ENCODE results near the gene ZNF652. TPM values are rescaled to one million over a fixed set of nuclear protein-coding genes. Genes with fewer than 3 reads are reported as not detected.

ZNF652 gene
- total and polyA plus RNA-seq, 2 donors, result 17.8 to 32.0 TPM

- H3K4me1 ChIP-seq (ENCODE audit: control insufficient read depth in 2 of 2, insufficient read depth in 2 of 2, low read length in 2 of 2), result peaks cover 18 to 33% of the 10 kb centered on the region in 2 donors
- 98% methylated on average over 2 of the region's 2 CpGs for WGBS
- H3K27ac ChIP-seq (ENCODE audit: low read depth in 1 of 2, low read length in 1 of 2), result no peak overlapping the region
- no peaks in the 10 kb centered on the region for H3K9me3 ChIP-seq (ENCODE audit: control insufficient read depth in 2 of 2, insufficient read depth in 1 of 2, low read length in 1 of 2)
- H3K27me3 ChIP-seq (ENCODE audit: control insufficient read depth in 2 of 2, insufficient read depth in 1 of 2, low read length in 1 of 2), result no peaks in the 10 kb centered on the region
- H3K4me3 ChIP-seq (ENCODE audit: low read length in 2 of 2), result no peak overlapping the region
- no peaks in the 10 kb centered on the region for H3K36me3 ChIP-seq (ENCODE audit: control insufficient read depth in 2 of 2, insufficient read depth in 2 of 2, low read length in 1 of 2)
- no peak for DNase-seq (ENCODE audit: low read depth in 6 of 9, low spot score in 9 of 9)
Observed at GRCh38 chr17:49364119-49364518, 2.1 kb upstream of the ZNF652 start.

DNA sequence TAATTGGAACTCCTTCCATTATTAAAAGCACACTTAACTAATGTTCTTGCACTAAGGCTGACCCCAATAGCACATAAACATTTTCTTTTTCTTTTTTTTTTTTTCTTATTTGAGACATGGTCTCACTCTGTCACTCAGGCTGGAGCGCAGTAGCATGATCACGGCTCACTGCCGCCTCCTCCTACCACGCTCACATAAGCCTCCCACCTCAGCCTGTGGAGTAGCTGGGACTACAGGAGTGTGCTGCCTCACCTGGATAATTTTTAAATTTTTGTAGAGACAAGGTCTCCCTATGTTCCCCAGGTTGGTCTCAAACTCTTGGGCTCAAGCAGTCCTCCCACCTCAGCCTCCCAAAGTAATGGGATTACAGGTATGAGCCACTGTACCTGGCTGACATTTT, 1.2 kb upstream of the ZNF652 start:
- H3K27me3 ChIP-seq (ENCODE audit: control insufficient read depth in 2 of 2, insufficient read depth in 1 of 2, low read length in 1 of 2), result no peaks in the 10 kb centered on the region
- no peak overlapping the region for H3K4me3 ChIP-seq (ENCODE audit: low read length in 2 of 2)
- 99% methylated on average over 4 of the region's 4 CpGs for WGBS
- peaks cover 22 to 36% of the 10 kb centered on the region in 2 donors for H3K4me1 ChIP-seq (ENCODE audit: control insufficient read depth in 2 of 2, insufficient read depth in 2 of 2, low read length in 2 of 2)
- no peaks in the 10 kb centered on the region for H3K36me3 ChIP-seq (ENCODE audit: control insufficient read depth in 2 of 2, insufficient read depth in 2 of 2, low read length in 1 of 2)
- no peaks in the 10 kb centered on the region for H3K9me3 ChIP-seq (ENCODE audit: control insufficient read depth in 2 of 2, insufficient read depth in 1 of 2, low read length in 1 of 2)
- no peak overlapping the region for H3K27ac ChIP-seq (ENCODE audit: low read depth in 1 of 2, low read length in 1 of 2)
- no peak for DNase-seq (ENCODE audit: low read depth in 6 of 9, low spot score in 9 of 9)

DNA sequence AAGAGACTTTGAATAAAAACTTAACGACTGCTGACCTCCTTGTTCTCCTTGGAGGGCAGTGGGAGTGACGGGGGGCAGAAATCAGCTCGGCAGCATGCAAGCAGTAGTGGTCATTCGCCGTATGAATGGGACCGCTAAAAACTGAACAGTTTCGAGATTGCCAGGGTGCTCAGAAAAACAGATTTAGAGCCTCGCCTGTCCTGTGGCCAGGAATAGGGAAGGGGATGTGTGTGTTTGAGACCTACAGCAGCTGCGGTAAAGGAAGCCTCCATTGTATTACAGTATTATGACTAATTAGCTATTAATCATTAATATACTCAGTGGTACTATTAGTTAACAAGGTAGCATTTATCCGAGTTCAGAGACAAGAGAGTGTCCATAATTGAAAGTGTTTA, 670 bp upstream of the ZNF652 start:
- Histone ChIP-seq H3K27me3 (ENCODE audit: control insufficient read depth in 2 of 2, insufficient read depth in 1 of 2, low read length in 1 of 2) (no peaks in the 10 kb centered on the region), H3K4me3 (ENCODE audit: low read length in 2 of 2) (peak overlapping the region; percentile 31 to 75), H3K36me3 (ENCODE audit: control insufficient read depth in 2 of 2, insufficient read depth in 2 of 2, low read length in 1 of 2) (peaks cover 0 to 1% of the 10 kb centered on the region in 2 donors), H3K4me1 (ENCODE audit: control insufficient read depth in 2 of 2, insufficient read depth in 2 of 2, low read length in 2 of 2) (peaks cover 27 to 41% of the 10 kb centered on the region in 2 donors), H3K27ac (ENCODE audit: low read depth in 1 of 2, low read length in 1 of 2) (peak overlapping the region; percentile 27 to 95), H3K9me3 (ENCODE audit: control insufficient read depth in 2 of 2, insufficient read depth in 1 of 2, low read length in 1 of 2) (no peaks in the 10 kb centered on the region)
- WGBS, result 38% methylated on average over 10 of the region's 10 CpGs
- DNase-seq (ENCODE audit: low read depth in 6 of 9, low spot score in 9 of 9), result no peak

DNA sequence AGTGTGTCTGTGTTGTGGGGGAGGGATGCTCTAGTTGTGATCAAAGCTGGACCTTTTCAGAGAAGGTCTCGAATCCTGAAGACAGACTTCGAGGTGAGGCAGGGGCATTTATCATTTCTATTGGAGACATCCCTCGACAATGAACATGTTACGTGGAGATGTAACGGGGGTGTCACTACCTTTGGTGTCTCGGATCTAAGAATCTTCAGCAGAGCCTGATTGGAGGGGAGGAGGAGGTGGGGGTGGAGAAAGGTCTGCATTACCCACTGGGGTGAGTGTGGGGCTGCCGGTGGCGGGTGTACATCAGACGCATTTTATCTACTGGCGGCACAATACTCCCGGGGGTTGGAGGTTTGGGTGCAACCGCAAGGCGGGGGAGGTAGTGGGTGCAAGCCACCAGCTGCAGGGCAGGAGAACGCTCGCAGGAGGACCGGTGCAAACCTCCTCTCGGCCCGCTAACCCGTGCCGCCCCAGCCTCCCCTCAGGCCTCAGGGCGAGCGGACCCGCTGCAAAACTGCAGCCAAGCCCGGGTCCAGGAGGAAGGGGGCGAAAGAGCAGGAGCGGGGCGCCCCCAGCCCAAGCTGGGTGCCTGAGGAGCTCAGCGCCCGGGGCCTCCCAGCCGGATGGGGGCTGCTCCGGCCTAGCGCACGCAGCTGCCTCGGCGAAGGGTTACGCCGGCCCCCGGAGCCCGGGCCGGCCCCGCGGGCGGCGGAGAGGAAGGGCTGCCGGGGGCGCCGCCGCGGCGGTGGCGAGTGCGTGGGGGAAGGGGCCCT, 735 bp downstream of the ZNF652 start:
- H3K36me3 ChIP-seq (ENCODE audit: control insufficient read depth in 2 of 2, insufficient read depth in 2 of 2, low read length in 1 of 2), result peaks cover 0 to 2% of the 10 kb centered on the region in 2 donors
- H3K27ac ChIP-seq (ENCODE audit: low read depth in 1 of 2, low read length in 1 of 2), result peak overlapping the region; percentile 95 to 99
- peaks cover 30 to 45% of the 10 kb centered on the region in 2 donors for H3K4me1 ChIP-seq (ENCODE audit: control insufficient read depth in 2 of 2, insufficient read depth in 2 of 2, low read length in 2 of 2)
- H3K4me3 ChIP-seq (ENCODE audit: low read length in 2 of 2), result peak overlapping the region; percentile 75 to 87
- peak; percentile 78 to 95 (median 90) for DNase-seq (ENCODE audit: low read depth in 6 of 9, low spot score in 9 of 9)
- H3K27me3 ChIP-seq (ENCODE audit: control insufficient read depth in 2 of 2, insufficient read depth in 1 of 2, low read length in 1 of 2), result no peaks in the 10 kb centered on the region
- WGBS, result under 1% methylated on average over 52 of the region's 52 CpGs
- H3K9me3 ChIP-seq (ENCODE audit: control insufficient read depth in 2 of 2, insufficient read depth in 1 of 2, low read length in 1 of 2), result no peaks in the 10 kb centered on the region

- 2% methylated on average over 8 of the region's 8 CpGs for WGBS
- peak overlapping the region; percentile 95 to 99 for H3K27ac ChIP-seq (ENCODE audit: low read depth in 1 of 2, low read length in 1 of 2)
- DNase-seq (ENCODE audit: low read depth in 6 of 9, low spot score in 9 of 9), result no peak
Observed at GRCh38 chr17:49360796-49361128, 1.3 kb downstream of the ZNF652 start.

DNA sequence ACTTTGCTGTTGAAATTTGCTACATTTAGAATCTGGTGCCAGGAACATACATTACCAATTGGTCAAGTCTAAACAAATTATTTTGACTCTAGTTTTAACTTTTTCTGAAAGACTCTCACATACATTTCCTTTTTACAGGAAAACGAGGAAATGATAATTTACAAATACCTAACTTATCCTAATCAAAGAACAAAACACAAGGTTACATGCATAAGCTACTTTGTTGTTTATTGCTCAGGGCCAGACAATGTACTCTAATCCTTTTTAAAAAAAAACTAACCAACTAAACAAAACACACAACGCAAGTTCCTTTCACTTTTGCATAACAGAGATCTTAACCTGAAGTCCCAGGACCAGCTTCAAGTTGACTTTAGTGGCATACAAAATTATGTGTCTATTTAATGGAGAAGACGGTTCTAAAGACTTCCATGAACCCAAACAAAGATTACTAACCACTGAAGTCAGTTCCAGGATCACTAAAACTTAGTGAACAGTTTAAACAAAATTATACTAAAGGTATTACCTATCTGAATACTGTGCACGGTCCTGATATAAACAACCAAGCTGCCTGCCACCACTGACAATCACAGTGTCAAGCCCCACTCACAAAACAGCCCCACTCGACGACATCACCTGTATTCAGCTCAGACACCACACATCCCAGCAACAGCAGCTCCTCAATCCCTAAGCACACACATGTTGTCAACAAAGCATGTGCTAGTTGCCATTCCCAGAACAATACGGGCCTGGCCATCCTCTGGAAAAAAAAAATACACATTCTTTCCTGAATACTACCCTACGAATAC, 1.9 kb downstream of the ZNF652 start:
- WGBS, result 16% methylated on average over 8 of the region's 8 CpGs
- Histone ChIP-seq H3K9me3 (ENCODE audit: control insufficient read depth in 2 of 2, insufficient read depth in 1 of 2, low read length in 1 of 2) (no peaks in the 10 kb centered on the region), H3K27me3 (ENCODE audit: control insufficient read depth in 2 of 2, insufficient read depth in 1 of 2, low read length in 1 of 2) (no peaks in the 10 kb centered on the region), H3K36me3 (ENCODE audit: control insufficient read depth in 2 of 2, insufficient read depth in 2 of 2, low read length in 1 of 2) (peaks cover 0 to 2% of the 10 kb centered on the region in 2 donors), H3K4me1 (ENCODE audit: control insufficient read depth in 2 of 2, insufficient read depth in 2 of 2, low read length in 2 of 2) (peaks cover 26 to 34% of the 10 kb centered on the region in 2 donors), H3K27ac (ENCODE audit: low read depth in 1 of 2, low read length in 1 of 2) (peak overlapping the region; percentile 95 to 99), H3K4me3 (ENCODE audit: low read length in 2 of 2) (peak overlapping the region; percentile 75 to 87)
- DNase-seq (ENCODE audit: low read depth in 6 of 9, low spot score in 9 of 9), result peak in 4 of 9 donors; percentile 19 to 50 (median 28)

More at GRCh38 chr17:49360796-49361128, 1.3 kb downstream of the ZNF652 start:
- H3K27me3 ChIP-seq (ENCODE audit: control insufficient read depth in 2 of 2, insufficient read depth in 1 of 2, low read length in 1 of 2), result no peaks in the 10 kb centered on the region
- peaks cover 0 to 2% of the 10 kb centered on the region in 2 donors for H3K36me3 ChIP-seq (ENCODE audit: control insufficient read depth in 2 of 2, insufficient read depth in 2 of 2, low read length in 1 of 2)
- peaks cover 29 to 40% of the 10 kb centered on the region in 2 donors for H3K4me1 ChIP-seq (ENCODE audit: control insufficient read depth in 2 of 2, insufficient read depth in 2 of 2, low read length in 2 of 2)
- no peaks in the 10 kb centered on the region for H3K9me3 ChIP-seq (ENCODE audit: control insufficient read depth in 2 of 2, insufficient read depth in 1 of 2, low read length in 1 of 2)
- peak overlapping the region; percentile 75 to 87 for H3K4me3 ChIP-seq (ENCODE audit: low read length in 2 of 2)

- peak in 6 of 9 donors; percentile 52 to 83 (median 59) for DNase-seq (ENCODE audit: low read depth in 6 of 9, low spot score in 9 of 9)
- 34% methylated on average over 4 of the region's 4 CpGs for WGBS
- Histone ChIP-seq H3K27me3 (ENCODE audit: control insufficient read depth in 2 of 2, insufficient read depth in 1 of 2, low read length in 1 of 2) (no peaks in the 10 kb centered on the region), H3K4me3 (ENCODE audit: low read length in 2 of 2) (no peak overlapping the region), H3K36me3 (ENCODE audit: control insufficient read depth in 2 of 2, insufficient read depth in 2 of 2, low read length in 1 of 2) (peaks cover 0 to 2% of the 10 kb centered on the region in 2 donors), H3K27ac (ENCODE audit: low read depth in 1 of 2, low read length in 1 of 2) (peak overlapping the region; percentile 32 to 68), H3K4me1 (ENCODE audit: control insufficient read depth in 2 of 2, insufficient read depth in 2 of 2, low read length in 2 of 2) (peaks cover 26 to 34% of the 10 kb centered on the region in 2 donors), H3K9me3 (ENCODE audit: control insufficient read depth in 2 of 2, insufficient read depth in 1 of 2, low read length in 1 of 2) (no peaks in the 10 kb centered on the region)
Observed at GRCh38 chr17:49358641-49359247, 3.3 kb downstream of the ZNF652 start.

- DNase-seq (ENCODE audit: low read depth in 6 of 9, low spot score in 9 of 9), result no peak
- H3K36me3 ChIP-seq (ENCODE audit: control insufficient read depth in 2 of 2, insufficient read depth in 2 of 2, low read length in 1 of 2), result peaks cover 0 to 2% of the 10 kb centered on the region in 2 donors
- no peak overlapping the region for H3K27ac ChIP-seq (ENCODE audit: low read depth in 1 of 2, low read length in 1 of 2)
- no peak overlapping the region for H3K4me3 ChIP-seq (ENCODE audit: low read length in 2 of 2)
- 94% methylated on average over 3 of the region's 3 CpGs for WGBS
- H3K4me1 ChIP-seq (ENCODE audit: control insufficient read depth in 2 of 2, insufficient read depth in 2 of 2, low read length in 2 of 2), result peaks cover 26 to 29% of the 10 kb centered on the region in 2 donors
- no peaks in the 10 kb centered on the region for H3K9me3 ChIP-seq (ENCODE audit: control insufficient read depth in 2 of 2, insufficient read depth in 1 of 2, low read length in 1 of 2)
- no peaks in the 10 kb centered on the region for H3K27me3 ChIP-seq (ENCODE audit: control insufficient read depth in 2 of 2, insufficient read depth in 1 of 2, low read length in 1 of 2)
Observed at GRCh38 chr17:49357516-49357915, 4.5 kb downstream of the ZNF652 start.

Measured in thymus (tissue), 11 donors.